Measurements from ENCODE around the gene PARK7. TPM values are rescaled to one million over a fixed set of nuclear protein-coding genes. Genes with fewer than 3 reads are reported as not detected.

The PARK7 gene
- 180 and 271 TPM in 2 replicates for total RNA-seq

GRCh38 chr1:7961216-7962013 lies at the start of gene PARK7:
TSS of gene PARK7 (plus strand) at chr1:7961711. CDS start at chr1:7962786, 1,075 bp downstream.

GRCh38 chr1:7940745-7941436 lies 20.6 kb upstream of the PARK7 start, which contains the start of gene TNFRSF9:
TSS of gene TNFRSF9 (minus strand) at chr1:7940839. CDS start at chr1:7939994, 845 bp downstream.

GRCh38 chr1:8026153-8026975 lies 64.9 kb downstream of the PARK7 start, which contains the start of gene ERRFI1:
TSS of gene ERRFI1 (minus strand) at chr1:8026309. CDS start at chr1:8015619, 10,690 bp downstream.

Other genes with a start within 250 kb of the PARK7 start
- 103 and 144 TPM in 2 replicates for gene VAMP3, start 190.4 kb upstream of the PARK7 start, total RNA-seq
- gene PER3, start 177.4 kb upstream of the PARK7 start, total RNA-seq, result 3.2 and 3.8 TPM in 2 replicates
- gene UTS2, start 108.6 kb upstream of the PARK7 start, total RNA-seq, result not detected in 2 replicates
- gene TNFRSF9, start 20.9 kb upstream of the PARK7 start, total RNA-seq, result 1.4 TPM in 1 of 2 replicates, not detected in the other
- 99.2 and 235 TPM in 2 replicates for gene ERRFI1, start 64.6 kb downstream of the PARK7 start, total RNA-seq